Kasumi-1 (cell line): ENCODE measurements around the gene LOXL3.
"Not testable (repeated sequence)": the region's sequence is repeated elsewhere in the genome, so short reads cannot be mapped to it uniquely, and the experiment has no call there.

Source experiments
- DNase-seq, 2 experiments: peaks; one replicate each; lab custom pipeline; 2025; lab: John Stamatoyannopoulos, UW

The LOXL3 gene

DNA sequence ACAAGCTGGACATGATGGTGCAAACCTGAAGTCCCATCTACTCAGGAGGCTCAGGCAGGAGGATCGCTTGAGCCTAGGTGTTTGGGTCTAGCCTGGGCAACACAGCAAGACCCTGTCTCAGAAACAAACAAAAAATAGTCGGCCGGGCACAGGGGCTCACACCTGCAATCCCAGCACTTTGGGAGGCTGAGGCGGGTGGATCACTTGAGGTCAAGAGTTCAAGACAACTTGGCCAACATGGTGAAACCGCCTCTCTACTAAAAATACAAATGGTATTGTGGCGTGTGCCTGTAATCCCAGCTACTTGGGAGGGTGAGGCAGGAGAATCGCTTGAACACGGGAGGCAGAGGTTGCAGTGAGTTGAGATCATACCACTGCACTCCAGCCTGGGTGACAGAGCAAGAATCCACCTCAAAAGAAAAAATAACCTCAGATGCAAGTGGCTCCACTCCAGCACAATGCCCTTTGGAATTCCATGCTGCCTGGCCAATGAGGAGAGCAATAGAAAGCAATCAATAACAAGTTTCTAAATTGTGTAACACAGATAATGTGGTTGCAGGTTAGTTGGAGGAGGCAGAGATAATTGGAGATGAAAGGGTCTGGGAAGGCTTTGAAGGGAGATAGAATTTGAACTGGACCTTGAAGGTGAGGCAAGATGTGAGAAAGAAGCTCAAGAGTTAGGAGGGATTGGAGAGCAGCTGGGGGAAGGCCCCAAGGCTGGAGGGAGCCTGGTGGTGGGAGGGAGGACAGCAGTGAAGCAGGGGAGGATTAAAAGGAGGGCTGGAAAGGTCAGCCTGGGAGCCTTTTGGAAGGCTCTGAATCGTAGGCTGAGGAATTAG is 64.9 kb downstream of the LOXL3 start:
- DNase-seq = no peak

GRCh38 chr2:74486141-74486540 is 67.6 kb downstream of the LOXL3 start:
- DNase-seq = no peak

DNA sequence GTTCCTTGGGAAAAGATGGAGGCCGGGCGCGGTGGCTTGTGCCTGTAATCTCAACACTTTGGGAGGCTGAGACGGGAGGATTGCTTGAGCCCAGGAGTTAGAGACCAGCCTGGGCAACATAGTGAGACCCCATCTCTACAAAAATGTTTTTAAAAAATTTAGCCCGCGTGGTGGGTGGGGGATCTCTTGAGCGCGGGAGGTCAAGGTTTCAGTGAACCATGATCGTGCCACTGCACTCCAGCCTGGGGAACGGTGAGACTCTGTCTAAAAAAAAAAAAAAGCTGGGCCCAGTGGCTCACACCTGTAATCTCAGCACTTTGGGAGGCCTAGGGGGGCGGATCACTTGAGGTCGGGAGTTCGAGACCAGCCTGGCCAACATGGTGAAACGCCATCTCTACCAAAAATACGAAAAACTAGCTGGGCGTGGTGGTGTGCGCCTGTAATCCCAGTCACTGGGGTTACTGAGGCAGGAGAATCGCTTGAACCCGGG is 70.0 kb downstream of the LOXL3 start:
- DNase-seq = not testable (repeated sequence)

GRCh38 chr2:74482801-74483674 is 70.7 kb downstream of the LOXL3 start, which contains the start of the genes CCDC142 and TTC31:
Gene CCDC142 (minus strand): TSS chr2:74482998. CDS start chr2:74482837, 161 bp downstream.
Gene TTC31 (plus strand): TSS chr2:74483081. CDS start chr2:74483096, 15 bp downstream.
- DNase-seq = peak; percentile 95 to 96
